AG09309 (cell line): Measurements from ENCODE around the gene NXNL2.

ENCODE experiments used
- DNase-seq: peaks from one replicate; pipeline ENCODE4 v3.0.0-alpha.2; 2010; ENCODE audit warnings: low read depth
- H3K4me3 ChIP-seq: 2 replicates; pipeline ENCODE4 v1.5.1; 2011; ENCODE audit warnings: mild to moderate bottlenecking, low read depth, low read length, moderate library complexity; ENCODE audit not compliant: control insufficient read depth
- CTCF ChIP-seq: IDR thresholded peaks from 2 replicates; pipeline ENCODE4 v1.5.1; 2011; ENCODE audit warnings: mild to moderate bottlenecking, low read depth, low read length, inconsistent platforms; ENCODE audit not compliant: insufficient read depth, control insufficient read depth; ENCODE audit errors: missing control alignments

The NXNL2 gene

DNA sequence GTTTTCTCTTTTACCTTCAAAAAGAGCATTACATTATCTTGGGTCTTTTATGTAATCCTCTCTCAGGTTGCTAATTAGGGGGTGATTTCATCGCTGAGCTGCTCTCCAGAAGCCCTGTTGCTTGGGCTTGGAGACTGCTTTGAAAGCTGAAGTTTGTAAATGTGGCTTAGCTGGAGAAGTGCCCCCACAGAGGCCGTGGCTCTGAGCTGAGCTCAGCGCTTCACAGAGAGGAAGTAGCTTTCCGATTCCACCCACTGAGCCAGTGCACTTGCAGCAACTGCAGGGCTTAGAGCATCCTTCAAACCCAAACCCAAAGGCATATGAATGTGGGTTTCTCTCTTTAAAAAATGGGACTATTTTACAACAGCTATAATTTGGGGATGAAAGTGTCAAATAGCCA is 13.7 kb upstream of the NXNL2 start:
- no peak for DNase-seq
- H3K4me3 ChIP-seq: no peak overlapping the region
- no peak for TF ChIP-seq CTCF

DNA sequence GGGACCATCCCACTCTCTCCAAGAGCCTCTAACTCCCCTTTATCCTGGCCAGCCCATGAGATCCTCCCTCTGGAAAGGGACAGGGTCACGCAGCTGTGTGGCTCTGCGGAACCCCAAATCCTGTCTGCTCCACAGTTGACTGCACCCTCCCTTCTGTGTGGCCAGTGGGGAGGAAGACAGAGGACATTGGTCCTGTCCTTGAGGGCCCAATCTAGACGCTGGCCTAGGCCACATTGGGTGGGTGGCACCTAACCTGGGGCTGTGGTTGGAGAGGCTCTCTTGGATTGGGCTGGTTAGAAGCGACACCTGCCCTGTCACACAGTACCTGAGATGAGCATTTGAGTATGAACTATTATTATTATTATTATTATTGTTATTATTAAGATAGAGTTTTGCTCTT is 12.6 kb upstream of the NXNL2 start:
- no peak for TF ChIP-seq CTCF
- DNase-seq: no peak
- H3K4me3 ChIP-seq: no peak overlapping the region

DNA sequence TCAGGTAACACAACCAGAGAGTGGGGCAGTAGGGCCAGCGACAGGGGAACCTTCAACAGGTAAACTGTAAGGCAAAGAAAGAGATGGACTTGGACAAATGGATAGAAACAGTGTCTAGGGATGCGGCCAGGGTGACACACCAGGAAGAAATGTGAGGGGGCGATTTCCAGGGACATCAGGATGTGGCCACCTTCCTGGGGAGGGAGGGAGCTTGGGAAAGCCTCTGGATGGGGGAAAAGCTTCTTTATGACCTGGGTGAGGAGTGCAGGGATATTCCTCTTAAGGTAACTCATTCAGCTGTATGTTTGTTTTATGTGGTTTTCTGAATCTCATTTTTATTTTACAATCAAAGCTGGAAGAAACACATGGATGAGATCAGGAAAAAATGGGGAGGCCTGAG is 11.9 kb upstream of the NXNL2 start:
- TF ChIP-seq CTCF: no peak
- DNase-seq: no peak
- no peak overlapping the region for H3K4me3 ChIP-seq

DNA sequence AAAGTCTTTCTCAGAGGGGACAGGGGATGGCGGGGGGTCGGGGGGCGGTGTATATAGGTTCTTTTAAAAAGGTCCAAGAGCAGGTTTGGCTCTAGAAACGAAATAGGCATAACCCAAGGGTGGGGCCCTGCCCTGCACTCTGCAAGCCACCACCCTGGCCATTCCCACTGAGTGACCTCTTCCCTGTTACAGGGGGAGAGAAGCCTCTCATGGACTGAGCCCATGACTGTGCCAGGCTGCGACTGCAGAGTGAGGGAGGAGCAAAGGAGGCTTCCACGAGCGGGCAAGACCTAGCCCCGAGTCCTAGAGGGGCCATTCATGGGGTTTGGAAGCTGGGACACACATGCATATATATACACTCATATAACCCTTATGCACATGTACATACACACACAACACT is 10.1 kb upstream of the NXNL2 start:
- TF ChIP-seq CTCF: no peak
- H3K4me3 ChIP-seq: no peak overlapping the region
- DNase-seq: no peak

GRCh38 chr9:88527618-88528017 is 7.4 kb upstream of the NXNL2 start:
- no peak for DNase-seq
- H3K4me3 ChIP-seq: no peak overlapping the region
- TF ChIP-seq CTCF: no peak

DNA sequence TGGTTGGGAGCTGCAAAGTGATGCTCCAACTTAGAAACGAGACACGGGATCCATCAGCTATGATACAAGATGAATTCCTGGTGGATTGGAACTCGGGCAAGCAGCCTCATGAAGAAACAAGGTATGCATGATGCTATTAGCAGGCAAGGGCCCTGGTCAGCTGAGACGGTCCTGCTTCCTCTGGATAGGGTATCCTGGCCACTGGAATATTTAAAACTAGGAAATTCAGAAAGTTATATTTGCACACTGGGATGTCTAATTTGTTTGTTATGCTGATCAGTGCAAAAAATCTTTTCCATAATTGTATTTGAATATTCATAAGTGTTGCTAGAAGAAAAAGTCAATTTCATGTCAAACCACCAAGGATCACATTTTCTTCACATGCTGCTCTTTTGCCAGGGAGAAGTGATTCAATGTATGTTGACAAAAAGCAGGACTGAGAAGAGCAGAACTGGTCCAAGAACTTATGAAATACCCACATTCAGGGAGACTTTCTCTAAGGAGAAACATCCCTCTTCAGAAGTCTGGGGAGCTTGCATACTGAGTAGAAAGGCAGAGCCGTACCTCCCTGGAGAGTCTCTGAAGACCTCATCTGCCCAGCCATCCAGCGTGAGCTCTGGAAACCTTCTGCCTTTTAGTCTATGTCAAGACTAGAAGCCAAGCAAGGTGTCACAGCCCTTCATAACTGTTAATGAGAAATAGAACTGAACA is 6.7 kb upstream of the NXNL2 start:
- DNase-seq: no peak
- TF ChIP-seq CTCF: no peak

More for the DNA sequence above, 6.7 kb upstream of the NXNL2 start:
- no peak overlapping the region for H3K4me3 ChIP-seq
